Erythroblast (primary cell): ENCODE measurements around the gene C11orf52.

ENCODE experiments used
- GATA1 ChIP-seq: IDR thresholded peaks from 2 replicates; pipeline ENCODE4 v1.6.1; 2011; ENCODE audit warnings: low read depth, mild to moderate bottlenecking, control low read depth, low read length, moderate library complexity
- POLR2A ChIP-seq: IDR thresholded peaks from 2 replicates; pipeline ENCODE4 v1.6.1; 2011; ENCODE audit warnings: mild to moderate bottlenecking, low read length

GRCh38 chr11:111966678-111967077 lies 48.0 kb downstream of the C11orf52 start:
- TF ChIP-seq POLR2A (no peak), GATA1 (no peak)
